Peyer's patch (tissue), 4 donors: ENCODE data around the gene PANX3. TPM values are rescaled to one million over a fixed set of nuclear protein-coding genes. Genes with fewer than 3 reads are reported as not detected.
A peak's percentile ranks its signal among the peaks of the same experiment; 100 is the strongest.

Experiments
- DNase-seq, 3 donors: peaks; one replicate each; pipeline ENCODE4 v3.0.0-alpha.2; 2017 to 2019
- H3K27ac ChIP-seq, 4 donors: fragments of 200-600 bp; sonication (generic); one replicate each; pipeline ENCODE4 v1.5.1; 2016 to 2019
- H3K27me3 ChIP-seq, 2 donors: fragments of 200-600 bp; sonication (generic); one replicate each; pipeline ENCODE4 v1.5.1; 2019
- H3K36me3 ChIP-seq, 3 donors: fragments of 200-600 bp; sonication (generic); one replicate each; pipeline ENCODE4 v1.5.1; 2016 to 2019
- H3K4me1 ChIP-seq, 4 donors: fragments of 200-600 bp; sonication (generic); one replicate each; pipeline ENCODE4 v1.5.1; 2016 to 2019
- H3K4me3 ChIP-seq, 4 donors: fragments of 200-600 bp; sonication (generic); 1 replicate in 3 of 4; 2 replicates in 1 of 4; pipeline ENCODE4 v1.5.1; 2016 to 2019; ENCODE audit warnings: mild to moderate bottlenecking in 1 of 4
- H3K9me3 ChIP-seq, 4 donors: fragments of 200-600 bp; sonication (generic); one replicate each; pipeline ENCODE4 v1.5.1; 2016 to 2019; ENCODE audit warnings: mild to moderate bottlenecking in 1 of 4
- CTCF ChIP-seq, 6 experiments: fragments of 450-650 bp in 4 of 6; fragments of 200-600 bp in 2 of 6; sonication (generic) in 1 of 6; IDR thresholded peaks; one replicate each; pipeline ENCODE4 v1.5.1; 2017 to 2019; ENCODE audit warnings: antibody characterized with exemption in 6 of 6, mild to moderate bottlenecking in 3 of 6, moderate library complexity in 1 of 6
- POLR2A ChIP-seq, 2 donors: fragments of 450-650 bp; IDR thresholded peaks; one replicate each; pipeline ENCODE4 v1.5.1; 2017; ENCODE audit warnings: antibody characterized with exemption in 2 of 2, mild to moderate bottlenecking in 2 of 2, moderate library complexity in 2 of 2
- small RNA-seq, 2 donors: library from RNA; depleted of rRNA; stranded (forward); fragments of <200 nt; gene quantifications; one replicate each; pipeline ENCODE3, GENCODE V24; 2016
- total RNA-seq, 4 donors: library from RNA; depleted of rRNA; stranded (reverse); fragments of >200 nt; gene quantifications; one replicate each; pipeline ENCODE4 v1.1.0, GENCODE V29; 2016

Gene PANX3
- total RNA-seq, 4 donors from 2014 or later: not detected

DNA sequence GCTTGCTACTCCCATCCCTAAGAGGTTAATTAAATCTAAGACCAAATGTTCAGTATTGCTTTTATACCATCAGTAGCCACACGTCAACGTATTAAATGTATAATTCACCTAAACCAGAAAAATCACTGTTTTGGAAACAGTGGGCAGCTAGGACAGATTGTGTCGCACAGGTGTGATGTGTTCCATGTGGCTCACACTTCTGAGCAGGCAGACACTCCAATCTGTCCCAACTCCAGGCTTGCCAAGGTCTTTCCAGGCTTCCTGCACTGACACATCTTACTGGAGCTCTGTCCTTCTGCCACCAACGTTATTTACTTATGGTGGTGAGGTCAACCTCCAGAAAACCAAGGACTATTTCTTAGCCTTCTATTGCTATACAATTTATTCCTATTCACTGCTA is 50.9 kb downstream of the PANX3 start:
- H3K36me3 ChIP-seq: peaks cover 0 to 37% (median 0%) of the 10 kb centered on the region in 3 donors
- H3K27me3 ChIP-seq: no peaks in the 10 kb centered on the region
- no peak for TF ChIP-seq POLR2A (IDR thresholded peaks at IDR 0.05)

DNA sequence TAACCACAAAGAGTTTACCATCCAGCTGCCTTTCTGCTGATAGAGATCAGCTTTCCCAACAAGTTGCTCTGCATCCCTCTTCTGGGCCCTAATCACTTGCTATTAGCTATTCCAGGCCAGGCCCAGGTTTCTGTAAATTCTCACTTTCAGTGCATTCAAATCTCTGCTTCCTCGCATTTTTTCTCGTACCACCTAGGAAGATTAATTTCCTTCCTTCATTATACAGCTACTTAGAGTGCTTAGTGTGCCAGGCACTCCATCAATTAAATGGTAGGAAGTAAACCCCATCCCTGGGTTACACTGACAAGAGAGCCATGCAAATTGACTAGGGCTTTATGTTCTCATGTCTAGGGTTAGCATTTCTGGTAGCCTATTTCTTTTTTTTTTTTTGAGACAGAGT is 52.6 kb downstream of the PANX3 start:
- no peak overlapping the region for H3K27ac ChIP-seq
- no peaks in the 10 kb centered on the region for H3K4me1 ChIP-seq
- peaks cover 0 to 40% (median 0%) of the 10 kb centered on the region in 3 donors for H3K36me3 ChIP-seq
- no peak overlapping the region for H3K4me3 ChIP-seq
- TF ChIP-seq CTCF (IDR thresholded peaks at IDR 0.05): no peak
- TF ChIP-seq POLR2A (IDR thresholded peaks at IDR 0.05): no peak
- H3K27me3 ChIP-seq: no peaks in the 10 kb centered on the region
- no peaks in the 10 kb centered on the region for H3K9me3 ChIP-seq
- no peak for DNase-seq

More for the DNA sequence above, 50.9 kb downstream of the PANX3 start:
- H3K9me3 ChIP-seq: no peaks in the 10 kb centered on the region
- no peak overlapping the region for H3K27ac ChIP-seq
- H3K4me1 ChIP-seq: no peaks in the 10 kb centered on the region
- no peak for DNase-seq
- no peak overlapping the region for H3K4me3 ChIP-seq

GRCh38 chr11:124667601-124668000 is 56.4 kb downstream of the PANX3 start:
- no peaks in the 10 kb centered on the region for H3K27me3 ChIP-seq
- TF ChIP-seq POLR2A (IDR thresholded peaks at IDR 0.05) (no peak), CTCF (IDR thresholded peaks at IDR 0.05) (no peak)

GRCh38 chr11:124669193-124669592 is 58.0 kb downstream of the PANX3 start:
- DNase-seq: peak in 2 of 3 donors; percentile 23 to 76
- Histone ChIP-seq H3K36me3 (peaks cover 0 to 23% (median 0%) of the 10 kb centered on the region in 3 donors), H3K27me3 (no peaks in the 10 kb centered on the region), H3K4me3 (no peak overlapping the region), H3K4me1 (peaks cover 0 to 7% (median under 1%) of the 10 kb centered on the region in 4 donors), H3K27ac (no peak overlapping the region), H3K9me3 (no peaks in the 10 kb centered on the region)
- TF ChIP-seq CTCF (IDR thresholded peaks at IDR 0.05) (peak; percentile 57 to 90 (median 85)), POLR2A (IDR thresholded peaks at IDR 0.05) (no peak)

More at GRCh38 chr11:124667601-124668000, 56.4 kb downstream of the PANX3 start:
- Histone ChIP-seq H3K9me3 (no peaks in the 10 kb centered on the region), H3K4me1 (peaks cover 0 to 6% (median 0%) of the 10 kb centered on the region in 4 donors), H3K36me3 (peaks cover 0 to 28% (median 0%) of the 10 kb centered on the region in 3 donors), H3K27ac (no peak overlapping the region), H3K4me3 (no peak overlapping the region)
- DNase-seq: no peak

Small RNA genes within 50 kb of the gene (small RNA-seq; reads per million reads assigned to genes)
- 0 reads per million in 2 donors for gene RNA5SP352

Other genes starting within 250 kb of the PANX3 start
- not detected for gene OR8B2, start 226.9 kb upstream of the PANX3 start, total RNA-seq
- not detected for gene OR8B3, start 212.4 kb upstream of the PANX3 start, total RNA-seq
- not detected for gene OR8B4, start 186.6 kb upstream of the PANX3 start, total RNA-seq
- not detected for gene OR8B8, start 165.7 kb upstream of the PANX3 start, total RNA-seq
- not detected for gene OR8B12, start 67.8 kb upstream of the PANX3 start, total RNA-seq
- gene OR8A1, start 41.4 kb upstream of the PANX3 start, total RNA-seq: not detected
- 10 to 100 TPM; 35.9 to 79.2 (median 55.7) TPM for gene TBRG1, start 11.4 kb downstream of the PANX3 start, total RNA-seq
- gene SIAE, start 62.3 kb downstream of the PANX3 start, total RNA-seq: 10 to 100 TPM in 3 of 4 donors, 1 to 10 TPM in 1; 9.9 to 88.8 (median 50.8) TPM
- 1 to 10 TPM in 2 of 4 donors, under 1 TPM in 1, not detected in 1; 0.88 to 3.6 (median 1.1) TPM for gene SPA17, start 62.5 kb downstream of the PANX3 start, total RNA-seq
- 10 to 100 TPM in 1 of 4 donors, under 1 TPM in 1, not detected in 2; 0.67 to 10.7 TPM for gene NRGN, start 128.5 kb downstream of the PANX3 start, total RNA-seq
- gene VSIG2, start 140.8 kb downstream of the PANX3 start, total RNA-seq: not detected
- 10 to 100 TPM in 1 of 4 donors, 1 to 10 TPM in 3; 1.2 to 11.1 (median 6.6) TPM for gene ESAM, start 150.9 kb downstream of the PANX3 start, total RNA-seq
- gene MSANTD2, start 189.0 kb downstream of the PANX3 start, total RNA-seq: 10 to 100 TPM; 16.5 to 33.8 (median 17.3) TPM